AG04450 (cell line): ENCODE results near the gene RILPL1. TPM values are rescaled to one million over a fixed set of nuclear protein-coding genes. Genes with fewer than 3 reads are reported as not detected.

Experiments used
- CTCF ChIA-PET: fragments of 300-600, 350-600 bp; formaldehyde crosslinking; extraction: SDS; loops from one replicate; lab custom pipeline; 2022; ENCODE audit warnings: antibody characterized with exemption, inconsistent platforms; lab: Charles Lee
- POLR2A ChIA-PET: fragments of 350-600 bp; formaldehyde crosslinking; extraction: SDS; loops from one replicate; lab custom pipeline; 2021; ENCODE audit warnings: antibody characterized with exemption, inconsistent platforms; lab: Yijun Ruan, JAX
- DNase-seq: peaks from one replicate; pipeline ENCODE4 v3.0.0-alpha.2; 2011; ENCODE audit warnings: low read depth, low spot score
- H3K27ac ChIP-seq: one replicate; pipeline ENCODE4 v1.5.1; 2012; ENCODE audit warnings: low read depth, low read length, control low read depth
- H3K27me3 ChIP-seq: one replicate; pipeline ENCODE4 v1.6.0; 2012; ENCODE audit warnings: low read length; ENCODE audit not compliant: control insufficient read depth, insufficient read depth
- H3K4me3 ChIP-seq: 2 replicates; pipeline ENCODE4 v1.5.1; 2011; ENCODE audit warnings: mild to moderate bottlenecking, low read depth, low read length, control low read depth
- H3K9me3 ChIP-seq: 2 replicates; pipeline ENCODE4 v1.5.1; 2012; ENCODE audit warnings: low read length; ENCODE audit not compliant: control insufficient read depth, insufficient read depth
- polyA plus RNA-seq: library from polyadenylated mRNA; depleted of rRNA; stranded (reverse); fragments of >200 nt; gene quantifications from 2 replicates; pipeline ENCODE4 v1.2.3, GENCODE V29; 2011
- TF ChIP-seq, protein P1 (sequence below): IDR thresholded peaks from 2 replicates; pipeline ENCODE4 v1.5.1; 2011; ENCODE audit warnings: low read depth, low read length, control low read depth, inconsistent platforms

Gene RILPL1
- polyA plus RNA-seq, 1 experiment, result 18.7 TPM

- CTCF ChIA-PET, result no interaction called here
- POLR2A ChIA-PET, result interaction anchor here (0.6 kb wide), 1 partner anchor 23 kb away, joined by 7 read pairs; no protein-coding TSS in a partner anchor
- H3K27ac ChIP-seq, result no peak overlapping the region
- no peak for DNase-seq
- no peaks in the 10 kb centered on the region for H3K27me3 ChIP-seq
- TF ChIP-seq, protein P1, sequence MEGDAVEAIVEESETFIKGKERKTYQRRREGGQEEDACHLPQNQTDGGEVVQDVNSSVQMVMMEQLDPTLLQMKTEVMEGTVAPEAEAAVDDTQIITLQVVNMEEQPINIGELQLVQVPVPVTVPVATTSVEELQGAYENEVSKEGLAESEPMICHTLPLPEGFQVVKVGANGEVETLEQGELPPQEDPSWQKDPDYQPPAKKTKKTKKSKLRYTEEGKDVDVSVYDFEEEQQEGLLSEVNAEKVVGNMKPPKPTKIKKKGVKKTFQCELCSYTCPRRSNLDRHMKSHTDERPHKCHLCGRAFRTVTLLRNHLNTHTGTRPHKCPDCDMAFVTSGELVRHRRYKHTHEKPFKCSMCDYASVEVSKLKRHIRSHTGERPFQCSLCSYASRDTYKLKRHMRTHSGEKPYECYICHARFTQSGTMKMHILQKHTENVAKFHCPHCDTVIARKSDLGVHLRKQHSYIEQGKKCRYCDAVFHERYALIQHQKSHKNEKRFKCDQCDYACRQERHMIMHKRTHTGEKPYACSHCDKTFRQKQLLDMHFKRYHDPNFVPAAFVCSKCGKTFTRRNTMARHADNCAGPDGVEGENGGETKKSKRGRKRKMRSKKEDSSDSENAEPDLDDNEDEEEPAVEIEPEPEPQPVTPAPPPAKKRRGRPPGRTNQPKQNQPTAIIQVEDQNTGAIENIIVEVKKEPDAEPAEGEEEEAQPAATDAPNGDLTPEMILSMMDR, result no peak
- no peak overlapping the region for H3K4me3 ChIP-seq
- no peaks in the 10 kb centered on the region; the same call in 1 of the 2 replicates for H3K9me3 ChIP-seq
Measured at GRCh38 chr12:123512838-123513665, 20.5 kb downstream of the RILPL1 start.

DNA sequence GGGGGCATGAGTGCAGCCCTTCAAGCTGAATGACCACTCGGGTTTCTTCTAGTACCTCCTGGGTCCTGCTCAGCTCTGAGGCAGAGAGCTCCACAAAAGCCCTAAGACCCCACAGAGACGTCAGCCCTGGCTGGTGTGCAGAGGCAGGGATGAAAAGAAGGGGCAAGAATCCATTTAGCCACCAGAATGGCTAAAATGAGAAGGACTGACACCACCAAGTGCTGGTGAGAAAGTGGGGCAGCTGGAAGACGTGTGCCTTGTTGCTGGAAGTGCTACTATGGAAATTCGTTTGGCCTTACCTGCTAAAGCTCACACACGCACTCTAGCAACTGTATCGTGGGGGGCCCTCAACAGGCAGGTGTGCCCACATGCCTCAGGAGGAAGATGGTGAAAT is 26.7 kb downstream of the RILPL1 start:
- POLR2A ChIA-PET, result no interaction called here
- no peak overlapping the region for H3K27ac ChIP-seq
- CTCF ChIA-PET, result no interaction called here
- H3K9me3 ChIP-seq, result no peaks in the 10 kb centered on the region
- no peaks in the 10 kb centered on the region for H3K27me3 ChIP-seq
- H3K4me3 ChIP-seq, result no peak overlapping the region
- TF ChIP-seq, protein P1, result no peak
- DNase-seq, result no peak

GRCh38 chr12:123506059-123506842 is 27.3 kb downstream of the RILPL1 start:
- POLR2A ChIA-PET, result no interaction called here
- CTCF ChIA-PET, result no interaction called here
- TF ChIP-seq, protein P1, result no peak
- no peaks in the 10 kb centered on the region for H3K9me3 ChIP-seq
- H3K4me3 ChIP-seq, result no peak overlapping the region
- no peak overlapping the region for H3K27ac ChIP-seq
- no peak for DNase-seq
- H3K27me3 ChIP-seq, result no peaks in the 10 kb centered on the region

GRCh38 chr12:123502163-123502704 is 31.3 kb downstream of the RILPL1 start:
- Histone ChIP-seq H3K9me3 (no peaks in the 10 kb centered on the region), H3K27me3 (no peaks in the 10 kb centered on the region), H3K27ac (no peak overlapping the region), H3K4me3 (no peak overlapping the region)
- DNase-seq, result no peak
- ChIA-PET CTCF (interaction anchor here (0.7 kb wide), 1 partner anchor 217 kb away, joined by 3 read pairs; no protein-coding TSS in a partner anchor), POLR2A (no interaction called here)
- TF ChIP-seq, protein P1, result no peak
